Measurements from ENCODE around the gene ITM2C.

Gene ITM2C

GRCh38 chr2:230910546-230911177 lies 45.9 kb downstream of the ITM2C start:
- no peak for DNase-seq

- no peak for DNase-seq
Measured at GRCh38 chr2:230912046-230912445, 47.3 kb downstream of the ITM2C start.

GRCh38 chr2:230912724-230913123 lies 48.0 kb downstream of the ITM2C start:
- DNase-seq, result no peak

- DNase-seq, result no peak
Measured at GRCh38 chr2:230913406-230914143, 48.8 kb downstream of the ITM2C start.

GRCh38 chr2:230914886-230915285 lies 50.1 kb downstream of the ITM2C start:
- DNase-seq, result no peak

- DNase-seq, result no peak
Measured at GRCh38 chr2:230915319-230915718, 50.6 kb downstream of the ITM2C start.

- DNase-seq, result no peak
Measured at GRCh38 chr2:230916218-230916617, 51.5 kb downstream of the ITM2C start.

- DNase-seq, result no peak
Measured at GRCh38 chr2:230919240-230919639, 54.5 kb downstream of the ITM2C start.

- no peak for DNase-seq
Measured at GRCh38 chr2:230919681-230920080, 54.9 kb downstream of the ITM2C start.

GRCh38 chr2:230920167-230920566 lies 55.4 kb downstream of the ITM2C start:
- peak; percentile 35 for DNase-seq

- no peak for DNase-seq
Measured at GRCh38 chr2:230921806-230922595, 57.3 kb downstream of the ITM2C start.

- no peak for DNase-seq
Measured at GRCh38 chr2:230922951-230923717, 58.4 kb downstream of the ITM2C start.

- no peak for DNase-seq
Measured at GRCh38 chr2:230924092-230924469, 59.3 kb downstream of the ITM2C start.

GRCh38 chr2:230924470-230925341 lies 60.0 kb downstream of the ITM2C start, which contains the start of gene GPR55:
GPR55 (minus strand) TSS chr2:230925242; CDS start chr2:230910962, 14,280 bp downstream.
- DNase-seq, result peak; percentile 87

- peak; percentile 43 for DNase-seq
Measured at GRCh38 chr2:230925443-230925878, 60.7 kb downstream of the ITM2C start.

GRCh38 chr2:230925879-230926765 lies 61.4 kb downstream of the ITM2C start:
- peak; percentile 71 for DNase-seq

- no peak for DNase-seq
Measured at GRCh38 chr2:230927711-230928341, 63.1 kb downstream of the ITM2C start.

Data from activated CD4-positive, alpha-beta T cell treated with anti-CD3 and anti-CD28 coated beads for 48 hours (primary cell).